Thoracic aorta (tissue), 2 donors: ENCODE results near the gene RHOC. TPM values are rescaled to one million over a fixed set of nuclear protein-coding genes. Genes with fewer than 3 reads are reported as not detected.
"Not testable (repeated sequence)": the region's sequence is repeated elsewhere in the genome, so short reads cannot be mapped to it uniquely, and the experiment has no call there.

Experiments used
- ATAC-seq: fragments of 150-250 bp; one replicate; pipeline ENCODE4 v1.8.0; 2017; ENCODE audit warnings: low read depth; ENCODE audit not compliant: insufficient number of reproducible peaks, low FRiP score
- DNase-seq: peaks from one replicate; pipeline ENCODE4 v3.0.0-alpha.2; 2020; ENCODE audit warnings: low spot score
- H3K27ac ChIP-seq, 2 donors: fragments of 200-600 bp; sonication (generic); 1 replicate in 1 of 2; 2 replicates in 1 of 2; pipeline ENCODE4 v1.5.1; 2016; ENCODE audit warnings: mild to moderate bottlenecking in 2 of 2, moderate library complexity in 2 of 2
- H3K27me3 ChIP-seq: fragments of 200-600 bp; sonication (generic); replicated peaks from 2 replicates; pipeline ENCODE4 v1.6.0; 2016; ENCODE audit warnings: mild to moderate bottlenecking; ENCODE audit not compliant: insufficient read depth
- H3K36me3 ChIP-seq: fragments of 200-600 bp; sonication (generic); one replicate; pipeline ENCODE4 v1.5.1; 2016
- H3K4me1 ChIP-seq, 2 donors: fragments of 200-600 bp; sonication (generic); 1 replicate in 1 of 2; 2 replicates in 1 of 2; pipeline versions ENCODE4 v1.5.1 to v1.6.0; 2016; ENCODE audit warnings: low read depth in 2 of 2, mild to moderate bottlenecking in 1 of 2; ENCODE audit not compliant: control insufficient read depth in 1 of 2
- H3K4me3 ChIP-seq: fragments of 200-600 bp; sonication (generic); 2 replicates; pipeline ENCODE4 v1.5.1; 2016; ENCODE audit warnings: mild to moderate bottlenecking
- H3K9me3 ChIP-seq: fragments of 200-600 bp; sonication (generic); 2 replicates; pipeline ENCODE4 v1.5.1; 2016
- CTCF ChIP-seq: fragments of 200-600 bp; sonication (generic); IDR thresholded peaks from one replicate; pipeline ENCODE4 v1.5.1; 2019; ENCODE audit warnings: antibody characterized with exemption
- total RNA-seq, 2 donors: library from RNA; depleted of rRNA; stranded (reverse); fragments of >200 nt; gene quantifications; one replicate each; pipeline versions ENCODE4 v1.1.0 to v1.2.3, GENCODE V29; 2016

The RHOC gene
- total RNA-seq, 2 donors from 2014 or later = 297 to 378 TPM

- no peaks in the 10 kb centered on the region for H3K27me3 ChIP-seq
- DNase-seq = no peak
- TF ChIP-seq CTCF = no peak
- H3K4me1 ChIP-seq = no peaks in the 10 kb centered on the region
- no peaks in the 10 kb centered on the region for H3K36me3 ChIP-seq
- ATAC-seq = no peak
- no peaks in the 10 kb centered on the region for H3K9me3 ChIP-seq
- H3K27ac ChIP-seq = no peak overlapping the region
- no peak overlapping the region for H3K4me3 ChIP-seq
Measured at GRCh38 chr1:112737573-112737972, 30.6 kb upstream of the RHOC start.

- Histone ChIP-seq H3K27me3 (no peaks in the 10 kb centered on the region), H3K4me3 (no peak overlapping the region), H3K9me3 (no peaks in the 10 kb centered on the region), H3K4me1 (no peaks in the 10 kb centered on the region), H3K27ac (no peak overlapping the region), H3K36me3 (no peaks in the 10 kb centered on the region)
- ATAC-seq (no peak), DNase-seq (no peak)
- no peak for TF ChIP-seq CTCF
Measured at GRCh38 chr1:112735752-112736151, 28.8 kb upstream of the RHOC start.

GRCh38 chr1:112731451-112731850 is 24.5 kb upstream of the RHOC start:
- H3K4me3 ChIP-seq = no peak overlapping the region
- H3K27me3 ChIP-seq = no peaks in the 10 kb centered on the region

GRCh38 chr1:112729909-112730308 is 23.0 kb upstream of the RHOC start:
- no peak for ATAC-seq
- DNase-seq = no peak
- Histone ChIP-seq H3K36me3 (no peaks in the 10 kb centered on the region), H3K27ac (no peak overlapping the region), H3K27me3 (no peaks in the 10 kb centered on the region), H3K4me3 (no peak overlapping the region), H3K4me1 (no peaks in the 10 kb centered on the region), H3K9me3 (no peaks in the 10 kb centered on the region)
- no peak for TF ChIP-seq CTCF

More at GRCh38 chr1:112731451-112731850, 24.5 kb upstream of the RHOC start:
- no peaks in the 10 kb centered on the region for H3K4me1 ChIP-seq
- H3K36me3 ChIP-seq = no peaks in the 10 kb centered on the region
- no peak for ATAC-seq
- H3K27ac ChIP-seq = no peak overlapping the region
- TF ChIP-seq CTCF = no peak
- H3K9me3 ChIP-seq = no peaks in the 10 kb centered on the region
- no peak for DNase-seq

- not testable (repeated sequence) for ATAC-seq, DNase-seq, H3K4me3 ChIP-seq, H3K4me1 ChIP-seq, H3K27me3 ChIP-seq, H3K9me3 ChIP-seq, H3K36me3 ChIP-seq, H3K27ac ChIP-seq
Measured at GRCh38 chr1:112729011-112729410, 22.1 kb upstream of the RHOC start.

GRCh38 chr1:112728306-112728971 is 21.5 kb upstream of the RHOC start:
- not testable (repeated sequence) for DNase-seq, H3K27me3 ChIP-seq, H3K4me1 ChIP-seq, H3K36me3 ChIP-seq, H3K9me3 ChIP-seq, ATAC-seq, H3K4me3 ChIP-seq, H3K27ac ChIP-seq
